BE2C (cell line): ENCODE results near the gene SIK1.
"Not testable (repeated sequence)": the region's sequence is repeated elsewhere in the genome, so short reads cannot be mapped to it uniquely, and the experiment has no call there.

Experiments
- DNase-seq: peaks from one replicate; pipeline ENCODE4 v3.0.0-alpha.2; 2020
- H3K27me3 ChIP-seq: fragments of 250-450 bp; sonication (Bioruptor Pico); 2 replicates; pipeline ENCODE4 v1.5.1; 2020; ENCODE audit warnings: mild to moderate bottlenecking
- H3K36me3 ChIP-seq: fragments of 250-450 bp; sonication (Bioruptor Pico); 2 replicates; pipeline ENCODE4 v1.5.1; 2020; ENCODE audit warnings: mild to moderate bottlenecking
- H3K4me1 ChIP-seq: fragments of 250-450 bp; sonication (Bioruptor Pico); 2 replicates; pipeline ENCODE4 v1.5.1; 2020
- H3K4me3 ChIP-seq: 2 replicates; pipeline ENCODE4 v1.5.1; 2011; ENCODE audit warnings: low read depth, low read length
- H3K9me3 ChIP-seq: fragments of 250-450 bp; sonication (Bioruptor Pico); 2 replicates; pipeline ENCODE4 v1.5.1; 2020
- TF ChIP-seq, protein P1 (sequence below): IDR thresholded peaks from 2 replicates; pipeline ENCODE4 v1.5.1; 2012; ENCODE audit warnings: mild to moderate bottlenecking, low read depth, low read length

The SIK1 gene

DNA sequence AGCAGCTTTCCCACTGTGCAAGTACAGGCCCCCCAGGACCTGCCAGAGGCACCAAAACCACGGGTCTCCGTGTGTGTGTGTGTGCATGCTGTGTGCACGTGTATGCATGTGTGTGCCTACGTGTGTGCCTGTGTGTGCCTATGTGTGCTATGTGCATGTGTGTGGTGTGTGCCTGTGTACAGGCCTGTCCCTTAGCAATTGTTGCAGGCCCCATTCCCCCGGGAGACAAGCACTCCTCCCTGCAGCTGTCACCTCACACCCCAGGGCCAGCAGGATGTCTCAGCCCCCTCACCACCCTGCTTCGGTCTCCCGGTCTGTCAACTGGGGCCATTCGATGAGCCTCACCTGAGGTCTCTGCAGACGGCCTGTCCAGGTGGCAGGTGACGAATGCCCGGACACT, 46.6 kb downstream of the SIK1 start:
- not testable (repeated sequence) for H3K9me3 ChIP-seq, H3K4me1 ChIP-seq, H3K4me3 ChIP-seq, DNase-seq, H3K36me3 ChIP-seq, H3K27me3 ChIP-seq

DNA sequence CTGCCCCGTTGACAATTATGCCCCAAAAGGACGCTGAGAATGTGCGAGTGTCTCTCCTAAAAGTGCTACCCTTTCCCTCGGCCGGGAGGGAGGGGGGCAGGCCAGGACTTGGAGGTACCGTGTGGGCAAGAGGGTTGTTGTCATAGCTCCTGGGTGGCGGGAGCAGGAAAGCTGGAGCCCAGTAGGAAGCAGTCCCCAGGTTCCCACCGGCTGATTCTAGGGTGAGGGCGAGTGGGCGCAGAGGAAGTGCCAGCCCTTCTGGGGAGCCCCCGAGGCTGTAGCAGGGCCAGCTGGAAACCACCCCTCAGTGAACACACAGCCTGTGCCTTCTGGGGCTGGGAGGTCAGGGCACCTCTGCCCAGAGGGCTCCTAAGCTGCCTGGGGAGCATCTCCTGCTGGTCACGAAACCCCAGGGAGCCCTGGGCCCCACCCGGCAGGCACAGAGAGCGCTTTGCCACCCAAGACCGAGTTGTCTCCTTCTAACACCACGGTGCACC, 47.3 kb downstream of the SIK1 start:
- H3K4me3 ChIP-seq, DNase-seq, H3K27me3 ChIP-seq, H3K9me3 ChIP-seq, H3K36me3 ChIP-seq, H3K4me1 ChIP-seq: not testable (repeated sequence)

DNA sequence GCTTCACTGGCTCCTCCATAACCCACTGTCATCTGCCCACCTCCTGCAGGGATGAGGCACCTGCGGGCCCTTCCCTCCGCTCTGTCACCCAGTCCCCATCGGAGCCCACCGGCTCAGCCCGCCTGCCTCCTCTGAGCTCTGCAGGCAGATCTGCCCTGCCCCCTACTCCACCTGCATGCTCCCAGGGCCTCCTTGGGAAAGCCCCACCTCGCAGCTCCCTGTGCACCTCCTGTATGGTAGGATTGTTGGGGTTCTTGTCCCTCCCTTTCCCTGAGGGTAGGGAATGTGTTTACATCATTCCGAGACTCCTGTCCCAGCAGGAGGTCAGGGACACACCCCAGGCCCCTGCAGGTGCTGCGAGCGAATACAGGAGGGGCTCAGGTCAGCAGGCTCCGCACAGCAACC, 50.5 kb downstream of the SIK1 start:
- TF ChIP-seq, protein P1, sequence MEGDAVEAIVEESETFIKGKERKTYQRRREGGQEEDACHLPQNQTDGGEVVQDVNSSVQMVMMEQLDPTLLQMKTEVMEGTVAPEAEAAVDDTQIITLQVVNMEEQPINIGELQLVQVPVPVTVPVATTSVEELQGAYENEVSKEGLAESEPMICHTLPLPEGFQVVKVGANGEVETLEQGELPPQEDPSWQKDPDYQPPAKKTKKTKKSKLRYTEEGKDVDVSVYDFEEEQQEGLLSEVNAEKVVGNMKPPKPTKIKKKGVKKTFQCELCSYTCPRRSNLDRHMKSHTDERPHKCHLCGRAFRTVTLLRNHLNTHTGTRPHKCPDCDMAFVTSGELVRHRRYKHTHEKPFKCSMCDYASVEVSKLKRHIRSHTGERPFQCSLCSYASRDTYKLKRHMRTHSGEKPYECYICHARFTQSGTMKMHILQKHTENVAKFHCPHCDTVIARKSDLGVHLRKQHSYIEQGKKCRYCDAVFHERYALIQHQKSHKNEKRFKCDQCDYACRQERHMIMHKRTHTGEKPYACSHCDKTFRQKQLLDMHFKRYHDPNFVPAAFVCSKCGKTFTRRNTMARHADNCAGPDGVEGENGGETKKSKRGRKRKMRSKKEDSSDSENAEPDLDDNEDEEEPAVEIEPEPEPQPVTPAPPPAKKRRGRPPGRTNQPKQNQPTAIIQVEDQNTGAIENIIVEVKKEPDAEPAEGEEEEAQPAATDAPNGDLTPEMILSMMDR: no peak
- no peaks in the 10 kb centered on the region for H3K36me3 ChIP-seq
- no peak overlapping the region for H3K4me3 ChIP-seq
- no peak for DNase-seq
- no peaks in the 10 kb centered on the region for H3K9me3 ChIP-seq
- no peaks in the 10 kb centered on the region for H3K4me1 ChIP-seq
- H3K27me3 ChIP-seq: no peaks in the 10 kb centered on the region

DNA sequence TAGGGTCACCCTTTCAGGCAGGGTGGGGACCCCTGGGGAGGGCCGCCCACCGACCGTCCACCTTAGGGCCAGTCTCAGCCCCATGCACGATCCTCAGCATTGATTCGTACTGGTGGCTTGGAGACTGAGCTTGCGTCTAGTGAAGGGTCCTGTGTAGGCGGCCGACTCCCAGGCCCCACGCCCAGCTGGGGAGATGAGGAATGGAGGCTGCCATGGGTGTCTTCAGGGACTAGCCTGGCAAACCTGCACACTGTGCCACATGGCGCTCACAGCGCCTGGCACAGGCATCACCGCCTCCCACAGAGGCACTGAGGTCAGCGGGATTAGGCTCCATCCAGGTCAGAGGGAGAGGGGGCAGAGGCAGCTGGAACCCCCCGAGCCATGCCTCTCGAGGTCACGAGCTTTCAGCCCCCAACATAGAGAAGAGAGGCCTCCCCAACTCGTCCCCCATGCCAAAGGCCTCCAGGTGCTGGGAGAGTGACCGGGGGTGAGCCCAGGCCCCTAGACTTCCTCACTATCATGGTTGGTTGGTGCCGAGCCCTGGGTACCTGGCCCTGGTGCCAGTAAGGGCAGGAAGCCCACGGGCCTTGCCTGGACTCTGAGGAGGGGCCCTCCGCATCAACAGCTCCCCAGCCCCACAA, 51.0 kb downstream of the SIK1 start:
- H3K4me1 ChIP-seq: peaks cover 3% of the 10 kb centered on the region
- no peaks in the 10 kb centered on the region for H3K36me3 ChIP-seq
- H3K27me3 ChIP-seq: no peaks in the 10 kb centered on the region
- DNase-seq: no peak
- H3K9me3 ChIP-seq: no peaks in the 10 kb centered on the region
- TF ChIP-seq, protein P1: no peak
- no peak overlapping the region for H3K4me3 ChIP-seq

DNA sequence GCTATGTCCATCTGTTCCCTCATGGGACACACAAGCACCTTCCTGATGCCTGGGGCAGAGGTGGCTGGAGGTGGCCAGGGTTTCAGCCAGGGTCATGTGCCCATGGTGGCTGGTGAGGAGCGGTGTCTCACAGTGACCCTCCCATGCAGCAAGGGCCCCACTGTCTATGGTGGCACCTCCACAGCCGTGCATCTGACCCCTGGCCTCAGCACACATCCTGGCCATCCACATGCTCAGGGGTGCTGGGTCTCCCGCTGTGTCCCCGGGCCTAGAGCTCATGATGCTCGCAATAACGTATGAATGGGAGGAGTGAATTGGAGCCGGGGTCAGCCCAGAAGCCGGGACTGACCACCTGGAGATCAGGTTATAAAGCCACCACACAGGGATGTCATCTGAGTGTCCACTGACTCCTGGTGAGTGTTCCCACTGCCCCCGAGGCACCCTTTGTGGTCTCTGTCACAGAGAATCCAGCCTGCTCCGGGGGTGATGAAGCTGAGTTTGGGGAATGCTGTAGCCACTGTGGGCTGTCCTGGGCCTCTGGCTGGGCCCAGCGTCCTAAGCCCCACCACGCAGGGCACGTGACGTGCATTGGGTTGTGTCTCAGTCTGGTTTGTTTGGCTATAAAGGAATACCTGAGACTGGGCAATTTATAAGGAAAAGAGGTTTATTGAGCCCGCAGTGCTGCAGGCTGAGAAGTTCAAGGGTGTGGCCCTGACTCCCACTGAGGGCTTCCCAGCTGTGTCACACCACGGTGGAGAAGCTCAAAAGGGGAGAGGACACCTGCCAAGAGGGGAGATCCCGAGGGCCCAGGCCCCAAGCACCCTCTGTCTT, 51.7 kb downstream of the SIK1 start:
- no peaks in the 10 kb centered on the region for H3K9me3 ChIP-seq
- TF ChIP-seq, protein P1: no peak
- no peaks in the 10 kb centered on the region for H3K27me3 ChIP-seq
- H3K4me3 ChIP-seq: no peak overlapping the region
- peaks cover 11% of the 10 kb centered on the region for H3K4me1 ChIP-seq
- no peak for DNase-seq
- no peaks in the 10 kb centered on the region for H3K36me3 ChIP-seq

DNA sequence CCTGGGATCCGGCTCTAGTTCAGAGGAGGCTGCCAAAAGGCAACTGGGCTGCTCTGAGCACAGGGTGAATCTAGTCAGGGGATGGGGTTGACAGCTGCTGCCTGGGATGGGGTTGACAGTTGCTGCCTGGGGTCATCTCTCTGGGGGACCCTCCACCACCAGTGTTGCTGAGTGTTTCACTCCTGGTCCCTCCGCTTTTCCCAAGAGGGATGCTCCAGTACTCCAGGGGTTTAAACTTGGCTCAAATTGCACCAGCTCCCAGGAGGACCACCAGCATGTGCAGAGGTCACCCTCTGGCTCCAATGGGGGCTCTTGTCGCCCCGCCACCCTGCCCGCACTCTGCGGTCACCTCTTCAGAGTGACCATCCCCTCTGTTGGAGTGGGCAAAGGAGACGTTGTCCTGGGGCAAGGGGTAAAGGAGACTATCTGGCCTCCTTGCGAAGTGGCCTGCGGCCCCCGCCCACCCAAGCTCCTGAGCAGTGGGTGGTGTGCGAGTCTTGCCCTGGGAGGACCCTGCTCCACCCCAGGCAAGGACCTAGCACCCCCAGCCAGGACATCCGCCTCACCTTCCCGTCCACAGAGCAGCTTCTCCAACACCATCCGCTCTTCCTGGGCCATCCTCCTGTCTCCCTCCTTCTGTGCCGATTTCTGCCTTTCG, 52.6 kb downstream of the SIK1 start:
- no peaks in the 10 kb centered on the region for H3K9me3 ChIP-seq
- TF ChIP-seq, protein P1: no peak
- H3K4me1 ChIP-seq: peaks cover 18% of the 10 kb centered on the region
- H3K4me3 ChIP-seq: no peak overlapping the region
- no peaks in the 10 kb centered on the region for H3K36me3 ChIP-seq
- H3K27me3 ChIP-seq: no peaks in the 10 kb centered on the region
- no peak for DNase-seq
